HCT116 (cell line): ENCODE results near the gene SLC1A1. TPM values are rescaled to one million over a fixed set of nuclear protein-coding genes. Genes with fewer than 3 reads are reported as not detected.

Experiments used
- ATAC-seq: fragments of 200-7000 bp; cut with Tn5 transposase; 2 replicates; pipeline ENCODE4 v1.9.1; 2020; ENCODE audit warnings: mild to moderate bottlenecking, moderate library complexity
- BruUV-seq: library from RNA; stranded (reverse); fragments of 400-500 nt; replicated peaks from 2 replicates; lab custom pipeline; 2021; lab: Mats Ljungman, UMichigan
- CTCF ChIA-PET: fragments of 300-600 bp; sonication (Branson Sonifier 250); formaldehyde crosslinking; loops from one replicate; lab custom pipeline; 2021; ENCODE audit warnings: antibody characterized with exemption; lab: Charles Lee
- POLR2A ChIA-PET: fragments of 300-600, 350-600 bp; sonication (Branson Sonifier 250); formaldehyde crosslinking; loops from one replicate; lab custom pipeline; 2021; ENCODE audit warnings: antibody characterized with exemption; lab: Charles Lee
- RAD21 ChIA-PET, 2 experiments: fragments of 300-600 bp; sonication (Branson Sonifier 250); formaldehyde crosslinking; loops; one replicate each; lab custom pipeline; 2023; ENCODE audit warnings: low total read pairs in 2 of 2; ENCODE audit not compliant: uncharacterized antibody in 2 of 2, unreplicated experiment in 2 of 2, low non-redundant PET in 1 of 2; lab: Charles Lee
- DNase-seq: peaks from one replicate; pipeline ENCODE4 v3.0.0-alpha.2; 2010; ENCODE audit warnings: low read depth, low spot score
- H2AFZ ChIP-seq: fragments of 200-600 bp; shearing (Covaris generic), sonication (generic); 2 replicates; pipeline ENCODE4 v1.6.1; 2017; ENCODE audit warnings: low read depth, mixed run types, mixed read lengths, antibody characterized with exemption, low read length; ENCODE audit not compliant: poor library complexity, severe bottlenecking
- H3K27ac ChIP-seq: 2 replicates; pipeline ENCODE4 v1.5.1; 2012; ENCODE audit warnings: low read depth, low read length
- H3K27me3 ChIP-seq: fragments of 200-600 bp; sonication (generic); 2 replicates; pipeline ENCODE4 v1.6.1; 2016; ENCODE audit warnings: mixed run types, low read length, mixed read lengths; ENCODE audit not compliant: insufficient read depth
- H3K36me3 ChIP-seq, 2 experiments: fragments of 200-500 bp in 1 of 2; fragments of 200-600 bp in 1 of 2; sonication (Bioruptor generic) in 1 of 2; sonication (generic) in 1 of 2; 2 replicates each; pipeline versions ENCODE4 v1.5.1 to v1.6.1; 2014 to 2016; ENCODE audit warnings: low read length in 2 of 2, inconsistent platforms in 1 of 2, mixed read lengths in 1 of 2, mixed run types in 1 of 2; ENCODE audit not compliant: insufficient read depth in 2 of 2, control insufficient read depth in 1 of 2
- H3K4me1 ChIP-seq, 2 experiments: fragments of 200-600 bp in 1 of 2; sonication (generic) in 1 of 2; 2 replicates each; pipeline versions ENCODE4 v1.5.1 to v1.6.1; 2012 to 2017; ENCODE audit warnings: low read length in 2 of 2, inconsistent platforms in 1 of 2, mild to moderate bottlenecking in 1 of 2, mixed read lengths in 1 of 2, mixed run types in 1 of 2, moderate library complexity in 1 of 2; ENCODE audit not compliant: insufficient read depth in 2 of 2, control insufficient read depth in 1 of 2
- H3K4me2 ChIP-seq: fragments of 200-600 bp; sonication (generic); 2 replicates; pipeline ENCODE4 v1.6.1; 2017; ENCODE audit warnings: mixed run types, low read length, mixed read lengths
- H3K4me3 ChIP-seq, 2 experiments: fragments of 200-600 bp in 1 of 2; sonication (generic) in 1 of 2; replicated peaks in 1 of 2; 2 replicates each; pipeline ENCODE4 v1.5.1; 2011 to 2016; ENCODE audit warnings: low read length in 2 of 2, control low read depth in 1 of 2, low read depth in 1 of 2, mild to moderate bottlenecking in 1 of 2, mixed read lengths in 1 of 2, mixed run types in 1 of 2
- H3K79me2 ChIP-seq: fragments of 200-600 bp; sonication (generic); 2 replicates; pipeline ENCODE4 v1.6.1; 2017; ENCODE audit warnings: mild to moderate bottlenecking, mixed run types, low read length, moderate library complexity, mixed read lengths; ENCODE audit not compliant: insufficient read depth
- H3K9ac ChIP-seq: fragments of 200-600 bp; sonication (generic); 2 replicates; pipeline ENCODE4 v1.6.1; 2016; ENCODE audit warnings: low read length, mixed read lengths
- H3K9me2 ChIP-seq: fragments of 200-600 bp; sonication (generic), shearing (Covaris generic); 2 replicates; pipeline ENCODE4 v1.6.1; 2017; ENCODE audit warnings: mixed run types, mild to moderate bottlenecking, moderate library complexity; ENCODE audit not compliant: insufficient read depth
- H3K9me3 ChIP-seq, 2 experiments: fragments of 200-500 bp in 1 of 2; fragments of 200-600 bp in 1 of 2; sonication (Bioruptor generic) in 1 of 2; sonication (generic) in 1 of 2; 2 replicates each; pipeline ENCODE4 v1.6.1; 2014 to 2017; ENCODE audit warnings: low read length in 2 of 2, mixed read lengths in 2 of 2, inconsistent platforms in 1 of 2, low read depth in 1 of 2, mild to moderate bottlenecking in 1 of 2, mixed run types in 1 of 2, moderate library complexity in 1 of 2; ENCODE audit not compliant: control insufficient read depth in 1 of 2, insufficient read depth in 1 of 2
- H4K20me1 ChIP-seq: fragments of 200-600 bp; sonication (generic), shearing (Covaris generic); 2 replicates; pipeline ENCODE4 v1.6.1; 2017; ENCODE audit warnings: mixed run types, mild to moderate bottlenecking, moderate library complexity; ENCODE audit not compliant: insufficient read depth
- CBX3 ChIP-seq: IDR thresholded peaks from 2 replicates; pipeline ENCODE4 v1.6.1; 2012; ENCODE audit warnings: low read depth
- CEBPB ChIP-seq: IDR thresholded peaks from 2 replicates; pipeline ENCODE4 v1.6.1; 2012; ENCODE audit warnings: low read depth
- EZH2phosphoT487 ChIP-seq: fragments of 200-600 bp; IDR thresholded peaks from 2 replicates; pipeline ENCODE4 v1.6.1; 2018; ENCODE audit warnings: antibody characterized with exemption, borderline replicate concordance
- FOSL1 ChIP-seq: IDR thresholded peaks from 2 replicates; pipeline ENCODE4 v1.6.1; 2012; ENCODE audit warnings: low read depth
- JUND ChIP-seq: IDR thresholded peaks from 2 replicates; pipeline ENCODE4 v1.6.1; 2012
- MAX ChIP-seq: IDR thresholded peaks from 2 replicates; pipeline ENCODE4 v1.6.1; 2012
- POLR2A ChIP-seq: IDR thresholded peaks from 2 replicates; pipeline ENCODE4 v1.7.0; 2011; ENCODE audit warnings: borderline replicate concordance; ENCODE audit not compliant: insufficient read depth, insufficient read length; ENCODE audit errors: extremely low read depth
- RAD21 ChIP-seq: IDR thresholded peaks from 2 replicates; pipeline ENCODE4 v1.6.1; 2012; ENCODE audit warnings: low read depth, mild to moderate bottlenecking
- REST ChIP-seq: IDR thresholded peaks from 2 replicates; pipeline ENCODE4 v1.6.1; 2012; ENCODE audit warnings: low read depth
- SP1 ChIP-seq: IDR thresholded peaks from 2 replicates; pipeline ENCODE4 v1.6.1; 2012; ENCODE audit warnings: low read depth
- SRF ChIP-seq: IDR thresholded peaks from 2 replicates; pipeline ENCODE4 v1.6.1; 2012; ENCODE audit warnings: low read depth
- TCF7L2 ChIP-seq: IDR thresholded peaks from 2 replicates; pipeline ENCODE4 v1.7.0; 2011; ENCODE audit warnings: borderline replicate concordance, inconsistent platforms; ENCODE audit not compliant: insufficient read depth, insufficient read length; ENCODE audit errors: extremely low read depth
- YY1 ChIP-seq: IDR thresholded peaks from 2 replicates; pipeline ENCODE4 v1.6.1; 2011; ENCODE audit warnings: low read length, low read depth, moderate library complexity, mild to moderate bottlenecking; ENCODE audit not compliant: insufficient replicate concordance; ENCODE audit errors: extremely low read depth
- ZBTB33 ChIP-seq: IDR thresholded peaks from 2 replicates; pipeline ENCODE4 v1.6.1; 2011; ENCODE audit warnings: mild to moderate bottlenecking, low read length, moderate library complexity; ENCODE audit not compliant: insufficient replicate concordance; ENCODE audit errors: extremely low read depth
- ZNF274 ChIP-seq: fragments of 200-500 bp; sonication (Bioruptor generic); IDR thresholded peaks from 2 replicates; pipeline ENCODE4 v1.6.1; 2014; ENCODE audit warnings: mild to moderate bottlenecking, low read depth, low read length, inconsistent platforms
- intact Hi-C: fragments of 100-400 bp; cut with micrococcal nuclease; formaldehyde crosslinking; loops from 2 replicates; pipeline ENCODE4 v1.10.0; 2022
- total RNA-seq: library from RNA; stranded (reverse); gene quantifications from one replicate; pipeline ENCODE4 v1.2.1, GENCODE V29; 2021; ENCODE audit not compliant: unreplicated experiment

The SLC1A1 gene
- total RNA-seq, 1 experiment from 2014 or later, result 6.8 TPM

- TF ChIP-seq REST (no peak), EZH2phosphoT487 (no peak), TCF7L2 (no peak), SRF (no peak), ZBTB33 (no peak), POLR2A (no peak), ZNF274 (no peak)
Observed at GRCh38 chr9:4615251-4615650, 125.0 kb downstream of the SLC1A1 start (continued).

GRCh38 chr9:4615778-4616177 is 125.5 kb downstream of the SLC1A1 start:
- ChIA-PET RAD21 (no interaction called here), CTCF (interaction anchor here (2.6 kb wide), 1 partner anchor 11 kb away, joined by 7 read pairs; no protein-coding TSS in a partner anchor), POLR2A (no interaction called here)
- Histone ChIP-seq H3K36me3 (no peaks in the 10 kb centered on the region), H2AFZ (no peak overlapping the region), H3K9ac (no peak overlapping the region), H3K4me3 (no peak overlapping the region), H3K4me2 (no peak overlapping the region), H4K20me1 (no peaks in the 10 kb centered on the region), H3K27me3 (no peaks in the 10 kb centered on the region), H3K9me3 (no peaks in the 10 kb centered on the region), H3K27ac (no peak overlapping the region), H3K9me2 (no peaks in the 10 kb centered on the region), H3K79me2 (no peaks in the 10 kb centered on the region), H3K4me1 (peaks cover 0 to 2% of the 10 kb centered on the region in 2 experiments; a peak in 1 of 4 replicates)
- DNase-seq (no peak), ATAC-seq (no peak)
- BruUV-seq, result no TSS peak
- intact Hi-C loops, result no loop called here
- no peak for TF ChIP-seq CBX3
- no peak for TF ChIP-seq MAX
- no peak for TF ChIP-seq YY1
- TF ChIP-seq ZBTB33, result no peak
- no peak for TF ChIP-seq FOSL1
- TF ChIP-seq SRF, result no peak
- no peak for TF ChIP-seq SP1
- no peak for TF ChIP-seq EZH2phosphoT487
- no peak for TF ChIP-seq CEBPB
- no peak for TF ChIP-seq RAD21
- no peak for TF ChIP-seq JUND
